ENCODE data around the gene WFDC8.

Gene WFDC8

GRCh38 chr20:45617591-45617990 lies 38.5 kb upstream of the WFDC8 start:
- Histone ChIP-seq H3K4me2 (ENCODE audit: low read length) (no peak overlapping the region), H3F3A (ENCODE audit: control insufficient read depth, insufficient read depth) (no peaks in the 10 kb centered on the region), H3K9me2 (replicated peaks; ENCODE audit: control insufficient read depth, low read length) (no peaks in the 10 kb centered on the region), H3K4me1 (ENCODE audit: control insufficient read depth, low read length) (no peaks in the 10 kb centered on the region), H3K36me3 (ENCODE audit: control insufficient read depth, low read length) (no peaks in the 10 kb centered on the region), H3K4me3 (ENCODE audit: low read length) (no peak overlapping the region), H3K79me2 (ENCODE audit: control insufficient read depth, low read length) (no peaks in the 10 kb centered on the region), H4K20me1 (ENCODE audit: control insufficient read depth, insufficient read depth, low read depth, low read length) (no peaks in the 10 kb centered on the region), H3K9me3 (ENCODE audit: control insufficient read depth, insufficient read depth, low read length) (no peaks in the 10 kb centered on the region), H3K27me3 (ENCODE audit: control insufficient read depth, low read length) (peaks cover 5% of the 10 kb centered on the region; the same call in 1 of the 2 replicates), H3K27ac (ENCODE audit: low read depth, low read length) (no peak overlapping the region)
- TF ChIP-seq CTCF (IDR thresholded peaks at IDR 0.05; ENCODE audit: low read depth, low read length, poor library complexity, severe bottlenecking) (no peak), EZH2phosphoT487 (IDR thresholded peaks at IDR 0.05; ENCODE audit: borderline replicate concordance, low read length) (no peak)

- Histone ChIP-seq H3F3A (ENCODE audit: control insufficient read depth, insufficient read depth) (no peaks in the 10 kb centered on the region), H3K4me1 (ENCODE audit: control insufficient read depth, low read length) (no peaks in the 10 kb centered on the region), H3K4me2 (ENCODE audit: low read length) (no peak overlapping the region), H4K20me1 (ENCODE audit: control insufficient read depth, insufficient read depth, low read depth, low read length) (no peaks in the 10 kb centered on the region), H3K27me3 (ENCODE audit: control insufficient read depth, low read length) (peaks cover 5% of the 10 kb centered on the region; the same call in 1 of the 2 replicates), H3K27ac (ENCODE audit: low read depth, low read length) (no peak overlapping the region), H3K4me3 (ENCODE audit: low read length) (no peak overlapping the region), H3K9me2 (replicated peaks; ENCODE audit: control insufficient read depth, low read length) (no peaks in the 10 kb centered on the region), H3K36me3 (ENCODE audit: control insufficient read depth, low read length) (no peaks in the 10 kb centered on the region), H3K79me2 (ENCODE audit: control insufficient read depth, low read length) (no peaks in the 10 kb centered on the region), H3K9me3 (ENCODE audit: control insufficient read depth, insufficient read depth, low read length) (no peaks in the 10 kb centered on the region)
- TF ChIP-seq CTCF (IDR thresholded peaks at IDR 0.05; ENCODE audit: low read depth, low read length, poor library complexity, severe bottlenecking) (no peak), EZH2phosphoT487 (IDR thresholded peaks at IDR 0.05; ENCODE audit: borderline replicate concordance, low read length) (no peak)
Measured at GRCh38 chr20:45612314-45612713, 33.2 kb upstream of the WFDC8 start.

GRCh38 chr20:45611054-45611453 lies 32.0 kb upstream of the WFDC8 start:
- Histone ChIP-seq H3K36me3 (ENCODE audit: control insufficient read depth, low read length) (no peaks in the 10 kb centered on the region), H3F3A (ENCODE audit: control insufficient read depth, insufficient read depth) (no peaks in the 10 kb centered on the region), H3K79me2 (ENCODE audit: control insufficient read depth, low read length) (no peaks in the 10 kb centered on the region), H3K4me1 (ENCODE audit: control insufficient read depth, low read length) (no peaks in the 10 kb centered on the region), H3K27ac (ENCODE audit: low read depth, low read length) (no peak overlapping the region), H3K27me3 (ENCODE audit: control insufficient read depth, low read length) (peaks cover 5% of the 10 kb centered on the region; the same call in 1 of the 2 replicates), H4K20me1 (ENCODE audit: control insufficient read depth, insufficient read depth, low read depth, low read length) (no peaks in the 10 kb centered on the region), H3K4me2 (ENCODE audit: low read length) (no peak overlapping the region), H3K4me3 (ENCODE audit: low read length) (no peak overlapping the region), H3K9me3 (ENCODE audit: control insufficient read depth, insufficient read depth, low read length) (peaks cover 4% of the 10 kb centered on the region; the same call in 1 of the 2 replicates), H3K9me2 (replicated peaks; ENCODE audit: control insufficient read depth, low read length) (no peaks in the 10 kb centered on the region)
- TF ChIP-seq EZH2phosphoT487 (IDR thresholded peaks at IDR 0.05; ENCODE audit: borderline replicate concordance, low read length) (no peak), CTCF (IDR thresholded peaks at IDR 0.05; ENCODE audit: low read depth, low read length, poor library complexity, severe bottlenecking) (no peak)

Data from DOHH2 (cell line).